Endothelial cell (in vitro differentiated cells): ENCODE results near the gene REC8. TPM values are rescaled to one million over a fixed set of nuclear protein-coding genes. Genes with fewer than 3 reads are reported as not detected.

Experiments used
- DNase-seq: peaks from one replicate; pipeline ENCODE4 v3.0.0; 2021; ENCODE audit warnings: low spot score
- H3K27ac Mint-ChIP-seq: one replicate; pipeline ENCODE4 v1.8.0; 2021; ENCODE audit warnings: mixed read lengths, inconsistent platforms; ENCODE audit not compliant: unreplicated experiment
- H3K27me3 Mint-ChIP-seq: one replicate; pipeline ENCODE4 v1.8.0; 2021; ENCODE audit warnings: mild to moderate bottlenecking, moderate library complexity, mixed read lengths, inconsistent platforms; ENCODE audit not compliant: unreplicated experiment
- H3K36me3 Mint-ChIP-seq: one replicate; pipeline ENCODE4 v1.8.0; 2021; ENCODE audit warnings: mild to moderate bottlenecking, low read depth, mixed read lengths, inconsistent platforms; ENCODE audit not compliant: unreplicated experiment
- H3K4me1 Mint-ChIP-seq: one replicate; pipeline ENCODE4 v1.8.0; 2021; ENCODE audit warnings: mild to moderate bottlenecking, mixed read lengths, inconsistent platforms; ENCODE audit not compliant: unreplicated experiment
- H3K4me3 Mint-ChIP-seq: one replicate; pipeline ENCODE4 v1.8.0; 2021; ENCODE audit warnings: mild to moderate bottlenecking, mixed read lengths, inconsistent platforms; ENCODE audit not compliant: unreplicated experiment
- H3K9me3 Mint-ChIP-seq: one replicate; pipeline ENCODE4 v1.8.0; 2021; ENCODE audit warnings: mixed read lengths, inconsistent platforms; ENCODE audit not compliant: unreplicated experiment
- total RNA-seq: library from RNA; stranded (reverse); fragmentation: NEBNext Ultra II Directional; extraction: Animal tissue kit (Norgen Biotek cat#: 25700); gene quantifications from one replicate; pipeline ENCODE4 v1.2.1, GENCODE V29; 2021; ENCODE audit not compliant: unreplicated experiment
- TF ChIP-seq, protein P1 (sequence below): fragments of 200-600 bp; sonication (generic); IDR thresholded peaks from one replicate; pipeline ENCODE4 v1.5.0; 2021; ENCODE audit warnings: antibody characterized with exemption; ENCODE audit not compliant: unreplicated experiment

The REC8 gene
- total RNA-seq, 1 donor from 2014 or later = 31.8 TPM

DNA sequence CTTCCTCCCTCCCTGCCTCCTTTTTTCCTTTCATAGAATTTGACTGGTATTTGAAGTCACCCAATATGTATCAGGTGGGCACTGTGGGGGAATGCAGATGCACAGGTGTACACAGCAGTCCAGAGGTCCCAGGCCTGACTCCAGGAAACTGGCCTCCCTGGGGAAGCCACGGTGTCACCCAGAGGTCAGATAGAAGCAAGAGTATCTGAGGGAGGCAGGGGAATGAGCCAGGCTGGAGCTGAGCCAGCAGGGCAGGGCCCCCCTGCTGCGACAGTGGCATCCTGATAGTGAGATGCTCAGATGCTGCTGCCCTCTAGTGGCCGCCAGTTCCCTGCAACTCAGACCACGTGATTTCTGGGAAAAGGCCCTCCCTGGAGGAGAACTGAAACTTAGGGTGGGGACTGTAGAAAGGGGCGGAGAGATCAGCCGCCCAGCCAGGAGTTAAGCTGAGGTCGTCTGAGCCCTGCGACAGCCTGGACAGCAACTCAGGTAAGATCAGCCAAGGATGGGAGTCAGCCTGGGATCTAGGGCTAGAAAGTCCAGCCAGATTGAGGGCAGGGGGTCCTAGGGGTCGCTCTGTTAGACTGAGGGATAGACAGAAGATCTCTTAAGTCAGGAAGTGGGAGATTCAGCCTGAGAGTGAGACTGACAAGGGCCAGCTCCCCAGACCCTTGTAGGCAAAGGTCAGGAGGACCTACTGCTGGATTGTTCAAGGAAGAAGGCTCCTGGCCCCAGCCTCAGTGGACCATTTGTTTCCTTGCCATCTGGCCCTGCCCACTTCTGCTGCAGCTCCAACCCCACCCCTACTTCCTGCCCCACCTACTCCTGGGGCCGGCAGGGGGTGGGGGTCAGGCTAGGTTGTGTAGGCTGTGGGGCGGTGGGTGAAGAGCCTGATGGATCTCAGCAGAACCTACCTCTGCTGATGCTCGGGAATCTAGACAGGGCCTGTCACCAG, 10.8 kb upstream of the REC8 start, which contains the start of gene IRF9:
TSS of gene IRF9 (plus strand) at position 416 of the 955 bp plus-strand sequence. CDS start 880 bp downstream, outside the sequence.
- Mint-ChIP-seq H3K4me3 (peak within 1 kb of the TSS; percentile 91), H3K36me3 (peaks cover 50% of the 10 kb centered on the region), H3K27me3 (peaks cover 11% of the 10 kb centered on the region), H3K27ac (peak within 1 kb of the TSS; percentile 70), H3K4me1 (peaks cover 12% of the 10 kb centered on the region), H3K9me3 (no peaks in the 10 kb centered on the region)
- peak; percentile 97 for DNase-seq
- TF ChIP-seq, protein P1, sequence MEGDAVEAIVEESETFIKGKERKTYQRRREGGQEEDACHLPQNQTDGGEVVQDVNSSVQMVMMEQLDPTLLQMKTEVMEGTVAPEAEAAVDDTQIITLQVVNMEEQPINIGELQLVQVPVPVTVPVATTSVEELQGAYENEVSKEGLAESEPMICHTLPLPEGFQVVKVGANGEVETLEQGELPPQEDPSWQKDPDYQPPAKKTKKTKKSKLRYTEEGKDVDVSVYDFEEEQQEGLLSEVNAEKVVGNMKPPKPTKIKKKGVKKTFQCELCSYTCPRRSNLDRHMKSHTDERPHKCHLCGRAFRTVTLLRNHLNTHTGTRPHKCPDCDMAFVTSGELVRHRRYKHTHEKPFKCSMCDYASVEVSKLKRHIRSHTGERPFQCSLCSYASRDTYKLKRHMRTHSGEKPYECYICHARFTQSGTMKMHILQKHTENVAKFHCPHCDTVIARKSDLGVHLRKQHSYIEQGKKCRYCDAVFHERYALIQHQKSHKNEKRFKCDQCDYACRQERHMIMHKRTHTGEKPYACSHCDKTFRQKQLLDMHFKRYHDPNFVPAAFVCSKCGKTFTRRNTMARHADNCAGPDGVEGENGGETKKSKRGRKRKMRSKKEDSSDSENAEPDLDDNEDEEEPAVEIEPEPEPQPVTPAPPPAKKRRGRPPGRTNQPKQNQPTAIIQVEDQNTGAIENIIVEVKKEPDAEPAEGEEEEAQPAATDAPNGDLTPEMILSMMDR = peak; percentile 96

DNA sequence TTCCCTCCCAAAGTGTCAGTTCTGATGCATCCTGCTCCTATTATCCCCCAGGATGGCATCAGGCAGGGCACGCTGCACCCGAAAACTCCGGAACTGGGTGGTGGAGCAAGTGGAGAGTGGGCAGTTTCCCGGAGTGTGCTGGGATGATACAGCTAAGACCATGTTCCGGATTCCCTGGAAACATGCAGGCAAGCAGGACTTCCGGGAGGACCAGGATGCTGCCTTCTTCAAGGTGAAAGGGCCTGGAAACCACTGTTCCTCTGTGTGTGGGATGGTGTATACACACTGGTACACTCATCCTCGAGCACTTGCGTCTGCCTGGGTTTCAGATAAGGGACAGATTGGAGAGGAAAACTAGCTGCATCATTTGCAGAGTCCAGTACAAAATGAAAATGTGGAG, 9.8 kb upstream of the REC8 start:
- DNase-seq = no peak
- Mint-ChIP-seq H3K27ac (peak overlapping the region; percentile 70), H3K27me3 (peaks cover 9% of the 10 kb centered on the region), H3K4me3 (peak overlapping the region; percentile 79), H3K9me3 (no peaks in the 10 kb centered on the region), H3K4me1 (peaks cover 8% of the 10 kb centered on the region), H3K36me3 (peaks cover 47% of the 10 kb centered on the region)
- TF ChIP-seq, protein P1 = no peak

DNA sequence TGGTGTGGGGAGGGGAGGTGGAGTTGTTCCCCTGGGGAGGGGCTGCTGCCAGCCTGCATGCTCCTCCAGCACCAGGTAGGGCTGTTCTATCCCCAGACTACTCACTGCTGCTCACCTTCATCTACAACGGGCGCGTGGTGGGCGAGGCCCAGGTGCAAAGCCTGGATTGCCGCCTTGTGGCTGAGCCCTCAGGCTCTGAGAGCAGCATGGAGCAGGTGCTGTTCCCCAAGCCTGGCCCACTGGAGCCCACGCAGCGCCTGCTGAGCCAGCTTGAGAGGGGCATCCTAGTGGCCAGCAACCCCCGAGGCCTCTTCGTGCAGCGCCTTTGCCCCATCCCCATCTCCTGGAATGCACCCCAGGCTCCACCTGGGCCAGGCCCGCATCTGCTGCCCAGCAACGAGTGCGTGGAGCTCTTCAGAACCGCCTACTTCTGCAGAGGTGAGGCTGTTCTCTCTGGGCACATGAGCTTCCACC, 7.3 kb upstream of the REC8 start:
- Mint-ChIP-seq H3K27ac (no peak overlapping the region), H3K4me3 (no peak overlapping the region), H3K36me3 (peaks cover 50% of the 10 kb centered on the region), H3K27me3 (peaks cover 9% of the 10 kb centered on the region), H3K9me3 (no peaks in the 10 kb centered on the region), H3K4me1 (peaks cover 11% of the 10 kb centered on the region)
- TF ChIP-seq, protein P1 = no peak
- no peak for DNase-seq

DNA sequence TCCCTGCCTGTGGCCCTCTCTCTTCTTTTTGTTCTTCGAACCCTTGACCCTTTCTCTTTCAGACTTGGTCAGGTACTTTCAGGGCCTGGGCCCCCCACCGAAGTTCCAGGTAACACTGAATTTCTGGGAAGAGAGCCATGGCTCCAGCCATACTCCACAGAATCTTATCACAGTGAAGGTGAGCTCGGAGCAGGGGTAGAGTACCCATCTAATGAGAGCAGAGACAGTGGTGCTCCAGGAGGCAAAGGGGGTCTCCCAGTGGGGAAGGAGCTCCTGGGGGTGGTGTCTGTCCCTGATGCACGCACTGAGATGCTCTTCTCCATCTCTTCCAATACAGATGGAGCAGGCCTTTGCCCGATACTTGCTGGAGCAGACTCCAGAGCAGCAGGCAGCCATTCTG, 6.1 kb upstream of the REC8 start:
- no peak for DNase-seq
- H3K9me3 Mint-ChIP-seq = no peaks in the 10 kb centered on the region
- H3K4me1 Mint-ChIP-seq = peaks cover 11% of the 10 kb centered on the region
- TF ChIP-seq, protein P1 = no peak
- H3K27ac Mint-ChIP-seq = no peak overlapping the region
- peaks cover 44% of the 10 kb centered on the region for H3K36me3 Mint-ChIP-seq
- H3K27me3 Mint-ChIP-seq = peaks cover 2% of the 10 kb centered on the region
- H3K4me3 Mint-ChIP-seq = peak overlapping the region; percentile 87
